Gastroesophageal sphincter (tissue), 4 donors: ENCODE results near the gene HTR2B. TPM values are rescaled to one million over a fixed set of nuclear protein-coding genes. Genes with fewer than 3 reads are reported as not detected.
"Not testable (repeated sequence)": the region's sequence is repeated elsewhere in the genome, so short reads cannot be mapped to it uniquely, and the experiment has no call there.

Experiments
- ATAC-seq: fragments of 150-250 bp; one replicate; pipeline ENCODE4 v1.9.1; 2016; ENCODE audit warnings: mild to moderate bottlenecking, moderate library complexity
- H3K27ac ChIP-seq, 4 donors: fragments of 200-600 bp; sonication (generic) in 3 of 4; 1 replicate in 3 of 4; 2 replicates in 1 of 4; pipeline ENCODE4 v1.5.1; 2016 to 2019
- H3K27me3 ChIP-seq: fragments of 200-600 bp; sonication (generic); one replicate; pipeline ENCODE4 v1.5.1; 2019
- H3K36me3 ChIP-seq, 2 donors: fragments of 200-600 bp; sonication (generic); one replicate each; pipeline ENCODE4 v1.5.1; 2019; ENCODE audit warnings: control low read depth in 1 of 2
- H3K4me1 ChIP-seq, 3 donors: fragments of 200-600 bp; sonication (generic); 1 replicate in 2 of 3; 2 replicates in 1 of 3; pipeline ENCODE4 v1.5.1; 2016 to 2019; ENCODE audit warnings: control low read depth in 2 of 3
- H3K4me3 ChIP-seq, 2 donors: fragments of 200-600 bp; sonication (generic); one replicate each; pipeline ENCODE4 v1.5.1; 2019; ENCODE audit warnings: mild to moderate bottlenecking in 1 of 2, moderate library complexity in 1 of 2
- H3K9me3 ChIP-seq, 3 donors: fragments of 200-600 bp; sonication (generic); one replicate each; pipeline ENCODE4 v1.5.1; 2017 to 2019; ENCODE audit warnings: control low read depth in 2 of 3
- CTCF ChIP-seq, 4 experiments: fragments of 200-600 bp in 2 of 4; fragments of 450-650 bp in 2 of 4; sonication (generic) in 1 of 4; IDR thresholded peaks; one replicate each; pipeline ENCODE4 v1.5.1; 2017 to 2019; ENCODE audit warnings: antibody characterized with exemption in 4 of 4, mild to moderate bottlenecking in 2 of 4, moderate library complexity in 2 of 4
- EP300 ChIP-seq: sonication (generic); formaldehyde crosslinking; IDR thresholded peaks from one replicate; pipeline ENCODE4 v1.6.1; 2017; ENCODE audit warnings: antibody characterized with exemption, mild to moderate bottlenecking
- POLR2A ChIP-seq, 2 donors: fragments of 450-650 bp; IDR thresholded peaks; one replicate each; pipeline ENCODE4 v1.6.1; 2017; ENCODE audit warnings: antibody characterized with exemption in 2 of 2, mild to moderate bottlenecking in 2 of 2, moderate library complexity in 1 of 2
- POLR2AphosphoS5 ChIP-seq: sonication (generic); formaldehyde crosslinking; IDR thresholded peaks from one replicate; pipeline ENCODE4 v1.6.1; 2017; ENCODE audit warnings: antibody characterized with exemption
- WGBS, 2 donors: methylation state at CpG; one replicate each; pipeline ENCODE4 v1.1.5; 2018; ENCODE audit warnings: low coverage in 1 of 2; 5-methylcytosine and 5-hydroxymethylcytosine counted together
- total RNA-seq, 4 donors: library from RNA; depleted of rRNA; stranded (reverse); fragments of >200 nt; gene quantifications; one replicate each; pipeline ENCODE4 v1.1.0, GENCODE V29; 2016

Gene HTR2B
- total RNA-seq, 4 donors from 2014 or later, result 6.8 to 17.3 (median 16.0) TPM

GRCh38 chr2:231100990-231101389 lies 23.9 kb downstream of the HTR2B start:
- 77 to 100% methylated on average over 2 to 4 of the region's 4 CpGs for WGBS, 2 donors
- H3K4me1 ChIP-seq, result peaks cover 0 to 30% (median 10%) of the 10 kb centered on the region in 3 donors
- TF ChIP-seq POLR2A (IDR thresholded peaks at IDR 0.05) (no peak), CTCF (IDR thresholded peaks at IDR 0.05) (no peak), POLR2AphosphoS5 (no peak), EP300 (no peak)
- peaks cover 0 to 54% of the 10 kb centered on the region in 2 donors for H3K36me3 ChIP-seq
- no peaks in the 10 kb centered on the region for H3K27me3 ChIP-seq
- H3K4me3 ChIP-seq, result no peak overlapping the region
- H3K27ac ChIP-seq, result no peak overlapping the region
- no peak for ATAC-seq
- H3K9me3 ChIP-seq, result peaks cover 0 to 22% (median 0%) of the 10 kb centered on the region in 3 donors

GRCh38 chr2:231100321-231100720 lies 24.5 kb downstream of the HTR2B start:
- 90 to 100% methylated on average over 2 of the region's 2 CpGs for WGBS, 2 donors
- H3K9me3 ChIP-seq, result peaks cover 0 to 22% (median 0%) of the 10 kb centered on the region in 3 donors
- peaks cover 0 to 61% of the 10 kb centered on the region in 2 donors for H3K36me3 ChIP-seq
- H3K27me3 ChIP-seq, ATAC-seq, H3K27ac ChIP-seq, H3K4me3 ChIP-seq: not testable (repeated sequence)
- peaks cover 0 to 27% (median 10%) of the 10 kb centered on the region in 3 donors for H3K4me1 ChIP-seq

GRCh38 chr2:231099918-231100317 lies 24.9 kb downstream of the HTR2B start:
- 80 to 95% methylated on average over 1 to 8 of the region's 8 CpGs for WGBS, 2 donors
- Histone ChIP-seq H3K27me3 (no peaks in the 10 kb centered on the region), H3K27ac (no peak overlapping the region), H3K9me3 (peaks cover 0 to 22% (median 0%) of the 10 kb centered on the region in 3 donors), H3K4me1 (peaks cover 0 to 26% (median 10%) of the 10 kb centered on the region in 3 donors), H3K36me3 (peaks cover 0 to 65% of the 10 kb centered on the region in 2 donors), H3K4me3 (no peak overlapping the region)
- TF ChIP-seq POLR2A (IDR thresholded peaks at IDR 0.05), result no peak
- no peak for ATAC-seq

GRCh38 chr2:231094736-231095346 lies 30.0 kb downstream of the HTR2B start:
- TF ChIP-seq POLR2AphosphoS5 (no peak), CTCF (IDR thresholded peaks at IDR 0.05) (no peak), POLR2A (IDR thresholded peaks at IDR 0.05) (no peak), EP300 (no peak)
- Histone ChIP-seq H3K27me3 (no peaks in the 10 kb centered on the region), H3K36me3 (peaks cover 0 to 94% of the 10 kb centered on the region in 2 donors), H3K4me3 (no peak overlapping the region), H3K9me3 (peaks cover 0 to 12% (median 0%) of the 10 kb centered on the region in 3 donors), H3K4me1 (no peaks in the 10 kb centered on the region), H3K27ac (no peak overlapping the region)
- 86 to 93% methylated on average over 4 of the region's 4 CpGs for WGBS, 2 donors
- no peak for ATAC-seq

- ATAC-seq, result no peak
- 89 to 100% methylated on average over 4 to 5 of the region's 5 CpGs for WGBS, 2 donors
- no peaks in the 10 kb centered on the region for H3K27me3 ChIP-seq
- peaks cover 0 to 3% (median 0%) of the 10 kb centered on the region in 3 donors for H3K9me3 ChIP-seq
- no peaks in the 10 kb centered on the region for H3K4me1 ChIP-seq
- no peak overlapping the region for H3K4me3 ChIP-seq
- no peak for TF ChIP-seq POLR2A (IDR thresholded peaks at IDR 0.05)
- TF ChIP-seq POLR2AphosphoS5, result no peak
- no peak for TF ChIP-seq EP300
- no peak for TF ChIP-seq CTCF (IDR thresholded peaks at IDR 0.05)
- no peak overlapping the region for H3K27ac ChIP-seq
- H3K36me3 ChIP-seq, result peaks cover 0 to 94% of the 10 kb centered on the region in 2 donors
Measured at GRCh38 chr2:231093933-231094332, 30.9 kb downstream of the HTR2B start.

- H3K27ac ChIP-seq, result no peak overlapping the region
- H3K9me3 ChIP-seq, result no peaks in the 10 kb centered on the region
- peaks cover 11 to 98% of the 10 kb centered on the region in 2 donors for H3K36me3 ChIP-seq
- no peak for ATAC-seq
- H3K27me3 ChIP-seq, result no peaks in the 10 kb centered on the region
- 60 to 81% methylated on average over 3 to 4 of the region's 4 CpGs for WGBS, 2 donors
- TF ChIP-seq POLR2A (IDR thresholded peaks at IDR 0.05) (no peak), EP300 (no peak), POLR2AphosphoS5 (no peak), CTCF (IDR thresholded peaks at IDR 0.05) (no peak)
- no peaks in the 10 kb centered on the region for H3K4me1 ChIP-seq
- H3K4me3 ChIP-seq, result no peak overlapping the region
Measured at GRCh38 chr2:231088754-231089153, 36.1 kb downstream of the HTR2B start.
